ENCODE results near the gene SH3BP2.

Gene SH3BP2

DNA sequence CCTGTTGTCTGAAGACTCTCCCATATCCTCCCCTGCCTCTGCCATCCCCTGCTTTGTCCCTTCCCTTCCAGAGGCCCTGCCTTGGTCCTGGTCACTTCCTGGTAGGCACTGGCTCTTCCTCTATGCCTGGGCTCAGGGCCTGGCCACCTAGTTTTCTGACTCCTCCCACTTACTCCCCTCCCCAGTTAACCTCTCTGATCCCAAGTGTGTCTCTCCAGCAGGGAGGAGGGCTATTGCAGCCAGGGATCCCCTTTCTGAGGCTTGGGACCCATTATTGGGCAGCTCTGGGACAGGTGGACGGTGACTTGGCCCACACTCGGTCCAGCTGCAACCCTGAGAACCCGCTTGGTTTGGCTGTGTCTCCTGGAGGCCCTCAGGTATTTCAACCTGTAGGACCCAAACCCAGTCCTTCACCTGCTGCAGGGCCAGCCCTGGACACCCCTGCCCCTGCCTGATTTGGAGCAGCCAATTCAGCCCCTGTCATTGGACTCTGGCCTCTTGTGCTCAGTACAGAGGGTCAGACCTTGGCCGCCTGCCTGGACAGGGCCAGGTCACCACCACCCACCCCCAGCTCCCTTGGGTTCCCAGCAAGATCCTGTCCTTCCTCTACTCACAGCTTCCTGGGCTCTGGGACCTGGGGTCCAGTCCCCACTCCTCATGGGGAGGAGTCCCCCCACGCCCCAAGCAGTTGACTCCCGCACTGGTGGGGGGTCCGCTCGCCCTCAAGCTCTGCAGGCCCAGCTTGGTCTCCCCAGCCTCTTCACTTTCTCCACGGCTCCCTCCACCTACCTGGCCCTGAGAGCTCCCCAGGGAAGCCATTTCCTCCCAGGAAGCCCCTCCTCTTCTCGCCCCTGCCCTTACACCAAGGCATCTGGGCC lies 1.1 kb upstream of the SH3BP2 start:
- H4K20me1 ChIP-seq (ENCODE audit: insufficient read depth, low read length): no peaks in the 10 kb centered on the region
- peaks cover 16% of the 10 kb centered on the region for H3K4me1 ChIP-seq (ENCODE audit: insufficient read depth, low read length, severe bottlenecking)
- no peak for TF ChIP-seq EZH2 (IDR thresholded peaks at IDR 0.05; ENCODE audit: borderline replicate concordance, low read length)
- TF ChIP-seq, protein P1, sequence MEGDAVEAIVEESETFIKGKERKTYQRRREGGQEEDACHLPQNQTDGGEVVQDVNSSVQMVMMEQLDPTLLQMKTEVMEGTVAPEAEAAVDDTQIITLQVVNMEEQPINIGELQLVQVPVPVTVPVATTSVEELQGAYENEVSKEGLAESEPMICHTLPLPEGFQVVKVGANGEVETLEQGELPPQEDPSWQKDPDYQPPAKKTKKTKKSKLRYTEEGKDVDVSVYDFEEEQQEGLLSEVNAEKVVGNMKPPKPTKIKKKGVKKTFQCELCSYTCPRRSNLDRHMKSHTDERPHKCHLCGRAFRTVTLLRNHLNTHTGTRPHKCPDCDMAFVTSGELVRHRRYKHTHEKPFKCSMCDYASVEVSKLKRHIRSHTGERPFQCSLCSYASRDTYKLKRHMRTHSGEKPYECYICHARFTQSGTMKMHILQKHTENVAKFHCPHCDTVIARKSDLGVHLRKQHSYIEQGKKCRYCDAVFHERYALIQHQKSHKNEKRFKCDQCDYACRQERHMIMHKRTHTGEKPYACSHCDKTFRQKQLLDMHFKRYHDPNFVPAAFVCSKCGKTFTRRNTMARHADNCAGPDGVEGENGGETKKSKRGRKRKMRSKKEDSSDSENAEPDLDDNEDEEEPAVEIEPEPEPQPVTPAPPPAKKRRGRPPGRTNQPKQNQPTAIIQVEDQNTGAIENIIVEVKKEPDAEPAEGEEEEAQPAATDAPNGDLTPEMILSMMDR (IDR thresholded peaks at IDR 0.05; ENCODE audit: low read length): no peak
- H3K4me2 ChIP-seq (ENCODE audit: low read length): no peak overlapping the region
- H2AFZ ChIP-seq (ENCODE audit: low read length): no peak overlapping the region
- no peaks in the 10 kb centered on the region for H3F3A ChIP-seq (ENCODE audit: insufficient read depth, low read length)
- no peak overlapping the region for H3K27ac ChIP-seq (ENCODE audit: low read depth, low read length, poor library complexity, severe bottlenecking)
- no peaks in the 10 kb centered on the region for H3K27me3 ChIP-seq (ENCODE audit: insufficient read depth, low read length)
- H3K9ac ChIP-seq (ENCODE audit: low read length): no peak overlapping the region
- no peaks in the 10 kb centered on the region for H3K9me2 ChIP-seq (ENCODE audit: low read depth, low read length)
- H3K36me3 ChIP-seq (ENCODE audit: insufficient read depth, low read length): no peaks in the 10 kb centered on the region
- H3K79me2 ChIP-seq (ENCODE audit: insufficient read depth, low read length): no peaks in the 10 kb centered on the region
- H3K9me3 ChIP-seq (ENCODE audit: low read length): no peaks in the 10 kb centered on the region
- H3K4me3 ChIP-seq (ENCODE audit: low read depth, low read length, poor library complexity, severe bottlenecking): no peak overlapping the region

DNA sequence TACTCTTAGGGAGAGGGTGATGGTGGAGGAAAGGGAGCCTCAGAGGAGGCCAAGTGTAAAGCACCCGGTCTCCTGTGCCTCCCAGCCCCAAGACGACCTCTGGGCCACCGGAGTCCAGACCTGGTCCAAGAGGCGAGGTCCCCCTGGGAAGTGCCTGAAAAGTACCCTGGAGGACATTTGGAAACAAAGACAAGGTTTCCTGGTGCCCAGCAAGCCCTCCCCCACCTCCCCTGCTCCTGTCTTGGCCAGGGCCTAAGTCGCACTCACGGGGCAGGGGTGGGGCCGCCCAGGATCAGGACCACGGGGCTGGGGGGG lies 532 bp upstream of the SH3BP2 start:
- no peaks in the 10 kb centered on the region for H3K9me3 ChIP-seq (ENCODE audit: low read length)
- TF ChIP-seq, protein P1 (IDR thresholded peaks at IDR 0.05; ENCODE audit: low read length): no peak
- no peak for TF ChIP-seq EZH2 (IDR thresholded peaks at IDR 0.05; ENCODE audit: borderline replicate concordance, low read length)
- no peaks in the 10 kb centered on the region for H3F3A ChIP-seq (ENCODE audit: insufficient read depth, low read length)
- H3K27me3 ChIP-seq (ENCODE audit: insufficient read depth, low read length): no peaks in the 10 kb centered on the region
- H3K4me2 ChIP-seq (ENCODE audit: low read length): no peak overlapping the region
- no peaks in the 10 kb centered on the region for H3K79me2 ChIP-seq (ENCODE audit: insufficient read depth, low read length)
- H3K36me3 ChIP-seq (ENCODE audit: insufficient read depth, low read length): no peaks in the 10 kb centered on the region
- no peaks in the 10 kb centered on the region for H3K9me2 ChIP-seq (ENCODE audit: low read depth, low read length)
- H4K20me1 ChIP-seq (ENCODE audit: insufficient read depth, low read length): no peaks in the 10 kb centered on the region
- H3K27ac ChIP-seq (ENCODE audit: low read depth, low read length, poor library complexity, severe bottlenecking): no peak overlapping the region
- no peak overlapping the region for H3K4me3 ChIP-seq (ENCODE audit: low read depth, low read length, poor library complexity, severe bottlenecking)
- no peak overlapping the region for H2AFZ ChIP-seq (ENCODE audit: low read length)
- H3K9ac ChIP-seq (ENCODE audit: low read length): no peak overlapping the region
- H3K4me1 ChIP-seq (ENCODE audit: insufficient read depth, low read length, severe bottlenecking): peaks cover 10% of the 10 kb centered on the region

DNA sequence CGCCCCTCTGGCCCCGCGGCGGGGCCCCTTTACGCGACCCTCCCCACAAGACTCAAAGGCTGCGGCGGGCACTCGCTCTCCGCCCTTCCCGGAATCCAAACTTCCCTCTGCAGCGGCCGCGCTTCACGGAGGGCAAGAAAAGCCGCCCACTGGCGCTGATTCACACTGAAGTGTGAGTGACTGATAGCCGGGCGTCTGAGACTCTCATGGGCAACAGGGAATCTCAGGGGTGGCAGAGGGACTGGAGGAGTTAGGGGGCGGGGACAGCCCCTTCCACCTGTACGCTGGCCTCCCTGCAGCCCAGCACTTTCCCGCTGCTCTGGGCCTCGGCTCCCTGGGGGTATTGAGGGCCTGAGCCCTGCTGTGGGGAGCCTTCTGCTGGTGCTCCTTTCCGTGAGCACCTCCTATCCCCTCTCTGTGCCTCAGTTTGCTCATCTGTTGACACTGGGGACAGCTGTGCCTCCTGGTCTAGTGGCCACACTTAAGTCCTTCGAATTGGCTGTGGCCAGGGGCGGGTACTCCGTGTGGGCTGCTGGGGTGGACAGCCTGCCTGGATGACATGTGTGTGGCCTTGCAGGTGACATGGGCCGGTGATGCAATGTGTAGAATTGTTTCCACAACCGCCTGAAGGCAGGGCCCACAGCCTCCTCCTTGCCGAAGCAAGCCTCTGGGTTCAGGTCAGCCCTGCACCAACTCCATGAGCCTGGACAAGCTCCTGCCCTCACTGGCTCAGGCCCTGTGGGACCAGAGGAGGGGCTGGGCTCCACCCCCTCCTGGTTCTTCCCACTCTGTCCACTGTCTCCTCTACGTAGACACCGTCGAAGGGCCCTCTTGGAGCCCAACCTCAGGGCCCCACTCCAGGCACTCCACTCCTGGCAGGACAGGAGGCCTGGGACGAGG lies 951 bp downstream of the SH3BP2 start:
- H2AFZ ChIP-seq (ENCODE audit: low read length): no peak overlapping the region
- TF ChIP-seq, protein P1 (IDR thresholded peaks at IDR 0.05; ENCODE audit: low read length): no peak
- TF ChIP-seq EZH2 (IDR thresholded peaks at IDR 0.05; ENCODE audit: borderline replicate concordance, low read length): no peak
- H3K27me3 ChIP-seq (ENCODE audit: insufficient read depth, low read length): no peaks in the 10 kb centered on the region
- H3K27ac ChIP-seq (ENCODE audit: low read depth, low read length, poor library complexity, severe bottlenecking): no peak overlapping the region
- no peak overlapping the region for H3K9ac ChIP-seq (ENCODE audit: low read length)
- H3K9me2 ChIP-seq (ENCODE audit: low read depth, low read length): no peaks in the 10 kb centered on the region
- H3K4me3 ChIP-seq (ENCODE audit: low read depth, low read length, poor library complexity, severe bottlenecking): no peak overlapping the region
- H3K36me3 ChIP-seq (ENCODE audit: insufficient read depth, low read length): no peaks in the 10 kb centered on the region
- H4K20me1 ChIP-seq (ENCODE audit: insufficient read depth, low read length): no peaks in the 10 kb centered on the region
- H3F3A ChIP-seq (ENCODE audit: insufficient read depth, low read length): no peaks in the 10 kb centered on the region
- no peaks in the 10 kb centered on the region for H3K79me2 ChIP-seq (ENCODE audit: insufficient read depth, low read length)
- peak overlapping the region; percentile 44; the same call in 1 of the 2 replicates for H3K4me2 ChIP-seq (ENCODE audit: low read length)
- H3K9me3 ChIP-seq (ENCODE audit: low read length): no peaks in the 10 kb centered on the region
- peaks cover 7% of the 10 kb centered on the region for H3K4me1 ChIP-seq (ENCODE audit: insufficient read depth, low read length, severe bottlenecking)
